Lung (tissue), 12 donors: ENCODE results near the gene DIDO1. TPM values are rescaled to one million over a fixed set of nuclear protein-coding genes. Genes with fewer than 3 reads are reported as not detected.
"Not testable (repeated sequence)": the region's sequence is repeated elsewhere in the genome, so short reads cannot be mapped to it uniquely, and the experiment has no call there.

Source experiments
- ATAC-seq: fragments of 200-7000 bp; cut with Tn5 transposase; one replicate; pipeline ENCODE4 v1.9.1; 2020; ENCODE audit warnings: moderate number of reproducible peaks; ENCODE audit not compliant: insufficient read depth, low FRiP score
- DNase-seq, 3 donors: peaks; one replicate each; pipeline ENCODE4 v3.0.0-alpha.2; 2013 to 2017
- H3K27ac ChIP-seq, 2 donors: one replicate each; pipeline ENCODE4 v1.5.1; 2013; ENCODE audit warnings: mild to moderate bottlenecking in 2 of 2, moderate library complexity in 2 of 2, control low read depth in 1 of 2, inconsistent platforms in 1 of 2, low read depth in 1 of 2, low read length in 1 of 2
- H3K27me3 ChIP-seq, 3 donors: one replicate each; pipeline ENCODE4 v1.5.1; 2013; ENCODE audit warnings: low read length in 2 of 3; ENCODE audit not compliant: control insufficient read depth in 3 of 3, insufficient read depth in 3 of 3
- H3K36me3 ChIP-seq, 4 donors: one replicate each; pipeline ENCODE4 v1.5.1; 2013; ENCODE audit warnings: low read length in 4 of 4, mild to moderate bottlenecking in 1 of 4, moderate library complexity in 1 of 4; ENCODE audit not compliant: control insufficient read depth in 4 of 4, insufficient read depth in 4 of 4
- H3K4me1 ChIP-seq, 5 donors: one replicate each; pipeline ENCODE4 v1.5.1; 2013; ENCODE audit warnings: low read length in 5 of 5, mild to moderate bottlenecking in 2 of 5, moderate library complexity in 1 of 5; ENCODE audit not compliant: control insufficient read depth in 5 of 5, insufficient read depth in 5 of 5
- H3K4me3 ChIP-seq: one replicate; pipeline ENCODE4 v1.5.1; 2013; ENCODE audit warnings: mild to moderate bottlenecking, control low read depth, moderate library complexity
- H3K9ac ChIP-seq, 2 donors: one replicate each; pipeline ENCODE4 v1.5.1; 2013; ENCODE audit warnings: low read length in 2 of 2, control low read depth in 1 of 2; ENCODE audit not compliant: insufficient read depth in 1 of 2
- H3K9me3 ChIP-seq, 4 donors: one replicate each; pipeline ENCODE4 v1.5.1; 2013; ENCODE audit warnings: low read length in 3 of 4, mild to moderate bottlenecking in 1 of 4, moderate library complexity in 1 of 4; ENCODE audit not compliant: control insufficient read depth in 4 of 4, insufficient read depth in 3 of 4
- CTCF ChIP-seq: IDR thresholded peaks from 2 replicates; pipeline ENCODE4 v1.5.1; 2012; ENCODE audit warnings: mild to moderate bottlenecking; ENCODE audit errors: control extremely low read depth, extremely low read depth
- WGBS, 2 donors: extraction: QIAGEN DNeasy Blood & Tissue Kit; methylation state at CpG; one replicate each; pipeline ENCODE4 v1.1.7; 2013; 5-methylcytosine and 5-hydroxymethylcytosine counted together
- polyA plus RNA-seq, 2 donors: library from polyadenylated mRNA; stranded (reverse); fragments of 200-250 nt; gene quantifications; one replicate each; pipeline ENCODE4 v1.2.1, GENCODE V29; 2013
- total RNA-seq, 2 donors: library from RNA; depleted of rRNA in 1 of 2; stranded (reverse); fragments of >200 nt in 1 of 2; gene quantifications; one replicate each; pipeline ENCODE4 v1.2.1, GENCODE V29; 2014 to 2021
- donor health status: control.
- donor health status: control.
- donor health status: Bipolar disorder and iron deficiency.
- donor health status: healthy.
- donor health status: DM: yes; HTN: yes; CAD: no.

The DIDO1 gene
- total and polyA plus RNA-seq, 4 donors, result 19.6 to 71.2 (median 35.8) TPM

GRCh38 chr20:62850333-62850974 lies 75.9 kb downstream of the DIDO1 start:
- Histone ChIP-seq H3K9ac (no peak overlapping the region), H3K4me3 (no peak overlapping the region), H3K27ac (no peak overlapping the region), H3K4me1 (no peaks in the 10 kb centered on the region), H3K36me3 (peaks cover 0 to 15% (median 9%) of the 10 kb centered on the region in 4 donors), H3K27me3 (no peaks in the 10 kb centered on the region), H3K9me3 (no peaks in the 10 kb centered on the region)
- TF ChIP-seq CTCF, result no peak
- no peak for ATAC-seq
- DNase-seq, result no peak
- WGBS, 2 donors, result 93 to 95% methylated on average over 22 of the region's 22 CpGs

- peaks cover 0 to 14% (median 9%) of the 10 kb centered on the region in 4 donors for H3K36me3 ChIP-seq
- no peak overlapping the region for H3K4me3 ChIP-seq
- H3K27me3 ChIP-seq, result no peaks in the 10 kb centered on the region
- H3K27ac ChIP-seq, result no peak overlapping the region
- no peaks in the 10 kb centered on the region for H3K4me1 ChIP-seq
- TF ChIP-seq CTCF, result no peak
- DNase-seq (no peak), ATAC-seq (no peak)
- no peaks in the 10 kb centered on the region for H3K9me3 ChIP-seq
- no peak overlapping the region for H3K9ac ChIP-seq
Observed at GRCh38 chr20:62849431-62849830, 76.9 kb downstream of the DIDO1 start.

GRCh38 chr20:62848917-62849316 lies 77.4 kb downstream of the DIDO1 start:
- H3K36me3 ChIP-seq, result peaks cover 0 to 12% (median 8%) of the 10 kb centered on the region in 4 donors
- H3K9me3 ChIP-seq, ATAC-seq, H3K9ac ChIP-seq, DNase-seq, H3K27ac ChIP-seq, H3K4me3 ChIP-seq, H3K4me1 ChIP-seq, H3K27me3 ChIP-seq: not testable (repeated sequence)
- 95% methylated on average over 7 of the region's 7 CpGs for WGBS, 2 donors

- WGBS, 2 donors, result 93 to 95% methylated on average over 19 of the region's 19 CpGs
- Histone ChIP-seq H3K27ac (no peak overlapping the region), H3K27me3 (no peaks in the 10 kb centered on the region), H3K9ac (no peak overlapping the region), H3K9me3 (no peaks in the 10 kb centered on the region), H3K4me1 (no peaks in the 10 kb centered on the region), H3K4me3 (no peak overlapping the region), H3K36me3 (peaks cover 0 to 5% (median 2%) of the 10 kb centered on the region in 4 donors)
- no peak for ATAC-seq
- TF ChIP-seq CTCF, result no peak
- no peak for DNase-seq
Observed at GRCh38 chr20:62846166-62846890, 80.0 kb downstream of the DIDO1 start.
